Pancreas (tissue), 10 donors: Measurements from ENCODE around the gene PPOX. TPM values are rescaled to one million over a fixed set of nuclear protein-coding genes. Genes with fewer than 3 reads are reported as not detected.

Experiments used
- ATAC-seq, 4 donors: fragments of 200-7000 bp; cut with Tn5 transposase; one replicate each; pipeline versions ENCODE4 v1.8.0 to v1.9.1; 2020; ENCODE audit warnings: mild to moderate bottlenecking in 4 of 4, moderate library complexity in 4 of 4
- DNase-seq, 6 donors: peaks; one replicate each; pipeline ENCODE4 v3.0.0-alpha.2; 2020
- FAIRE-seq: peaks from 2 replicates; lab custom pipeline; 2012; peaks lifted over from hg19 to GRCh38; lab: Jason Lieb, UNC
- H3K27ac ChIP-seq, 4 donors: fragments of 200-600 bp; sonication (generic); 1 replicate in 3 of 4; 2 replicates in 1 of 4; pipeline versions ENCODE4 v1.5.0 to v1.8.0; 2020
- H3K27me3 ChIP-seq, 4 donors: fragments of 200-600 bp; one replicate each; pipeline ENCODE4 v1.8.0; 2021
- H3K36me3 ChIP-seq, 3 donors: fragments of 200-600 bp; sonication (generic) in 1 of 3; one replicate each; pipeline versions ENCODE4 v1.5.0 to v1.8.0; 2020 to 2021
- H3K4me1 ChIP-seq, 3 donors: fragments of 200-600 bp; one replicate each; pipeline ENCODE4 v1.8.0; 2021
- H3K4me3 ChIP-seq, 4 donors: fragments of 200-600 bp; sonication (generic) in 2 of 4; one replicate each; pipeline versions ENCODE4 v1.5.0 to v1.8.0; 2020 to 2021
- H3K9me3 ChIP-seq, 4 donors: fragments of 200-600 bp; one replicate each; pipeline ENCODE4 v1.8.0; 2021
- CTCF ChIP-seq, 4 donors: fragments of 200-600 bp; sonication (generic) in 3 of 4; IDR thresholded peaks; one replicate each; pipeline versions ENCODE4 v1.5.0 to v1.8.0; 2021; ENCODE audit warnings: antibody characterized with exemption in 4 of 4
- WGBS, 2 donors: extraction: QIAGEN DNeasy Blood & Tissue Kit; methylation state at CpG; one replicate each; pipeline ENCODE4 v1.1.7; 2013; 5-methylcytosine and 5-hydroxymethylcytosine counted together
- intact Hi-C, 3 donors: fragments of 100-400 bp; cut with DNase I; formaldehyde crosslinking; loops; one replicate each; pipeline versions ENCODE4 v1.11.1 to v1.14.2; 2022
- polyA plus RNA-seq, 2 donors: library from polyadenylated mRNA; stranded (reverse); fragments of 200-250 nt; gene quantifications; one replicate each; pipeline ENCODE4 v1.2.3, GENCODE V29; 2013
- total RNA-seq, 6 donors: library from RNA; stranded (reverse); fragmentation: NEBNext Ultra II Directional in 4 of 6; extraction: Animal tissue kit (Norgen Biotek cat#: 25700) in 4 of 6; gene quantifications; one replicate each; pipeline versions ENCODE4 v1.2.1 to v1.2.4, GENCODE V29; 2021 to 2023
- donor health status: healthy with polysubstance abuse.
- donor health status: DM: no; HTN: no; CAD: no; lungs with moderate emphysema.
- donor health status: DM: no; HTN: no; CAD: no.
- donor health status: control.
- donor health status: control.
- donor health status: Bipolar disorder and iron deficiency.
- donor health status: DM: yes; HTN: yes; CAD: no.
- donor health status: DM: no; HTN: no; CAD: no.
- donor health status: DM: no; HTN: no; CAD: no.
- donor health status: DM: yes; HTN: yes; CAD: no.

The PPOX gene
- total and polyA plus RNA-seq, 8 donors = 7.4 to 56.4 (median 13.1) TPM

GRCh38 chr1:161199506-161200139 lies 33.4 kb downstream of the PPOX start:
- 58 to 80% methylated on average over 4 to 5 of the region's 5 CpGs for WGBS, 2 donors
- DNase-seq = no peak
- no peak for FAIRE-seq
- ATAC-seq = no peak
- H3K4me3 ChIP-seq = no peak overlapping the region
- intact Hi-C loops = loop anchor here in 1 of 3 donors (10.0 kb wide), 1 partner anchor 175 kb away; no protein-coding TSS in a partner anchor
- TF ChIP-seq CTCF (IDR thresholded peaks at IDR 0.05) = no peak
- no peaks in the 10 kb centered on the region for H3K9me3 ChIP-seq
- H3K27me3 ChIP-seq = no peaks in the 10 kb centered on the region
- peaks cover 8 to 11% (median 9%) of the 10 kb centered on the region in 3 donors for H3K4me1 ChIP-seq
- no peaks in the 10 kb centered on the region for H3K36me3 ChIP-seq
- peak overlapping the region in 1 of 4 donors; percentile 41 for H3K27ac ChIP-seq

GRCh38 chr1:161200421-161200991 lies 34.3 kb downstream of the PPOX start:
- no peak for TF ChIP-seq CTCF (IDR thresholded peaks at IDR 0.05)
- ATAC-seq = no peak
- no peak for DNase-seq
- no peaks in the 10 kb centered on the region for H3K9me3 ChIP-seq
- H3K4me3 ChIP-seq = no peak overlapping the region
- H3K27ac ChIP-seq = peak overlapping the region in 3 of 4 donors; percentile 25 to 96 (median 87)
- no peak for FAIRE-seq
- 67 to 79% methylated on average over 5 of the region's 5 CpGs for WGBS, 2 donors
- H3K27me3 ChIP-seq = no peaks in the 10 kb centered on the region
- H3K4me1 ChIP-seq = peaks cover 8 to 11% (median 9%) of the 10 kb centered on the region in 3 donors
- no peaks in the 10 kb centered on the region for H3K36me3 ChIP-seq
- intact Hi-C loops = no loop called here

GRCh38 chr1:161200992-161201835 lies 35.0 kb downstream of the PPOX start:
- Histone ChIP-seq H3K9me3 (no peaks in the 10 kb centered on the region), H3K4me1 (peaks cover 8 to 11% (median 9%) of the 10 kb centered on the region in 3 donors), H3K27me3 (no peaks in the 10 kb centered on the region), H3K4me3 (peak overlapping the region; percentile 21 to 69 (median 60)), H3K36me3 (no peaks in the 10 kb centered on the region), H3K27ac (peak overlapping the region; percentile 80 to 96 (median 88))
- intact Hi-C loops = no loop called here
- FAIRE-seq (no peak), ATAC-seq (peak; percentile 1 to 23 (median 6)), DNase-seq (peak in 1 of 6 donors; percentile 27)
- 82 to 84% methylated on average over 13 of the region's 13 CpGs for WGBS, 2 donors
- TF ChIP-seq CTCF (IDR thresholded peaks at IDR 0.05) = no peak

GRCh38 chr1:161201836-161202712 lies 35.8 kb downstream of the PPOX start, which contains the start of gene NDUFS2:
Gene NDUFS2, plus strand, starts transcription at chr1:161202367. Its CDS starts 19 bp downstream, at chr1:161202386.
- peaks cover 8 to 11% (median 9%) of the 10 kb centered on the region in 3 donors for H3K4me1 ChIP-seq
- peaks cover 0 to 2% (median 0%) of the 10 kb centered on the region in 3 donors for H3K36me3 ChIP-seq
- peak; percentile 94 to 98 (median 96) for ATAC-seq
- 2 to 3% methylated on average over 53 of the region's 53 CpGs for WGBS, 2 donors
- H3K27me3 ChIP-seq = no peaks in the 10 kb centered on the region
- peak within 1 kb of the TSS; percentile 58 to 70 (median 66) for H3K4me3 ChIP-seq
- peak within 1 kb of the TSS; percentile 80 to 96 (median 88) for H3K27ac ChIP-seq
- FAIRE-seq = peak; percentile 76
- no peaks in the 10 kb centered on the region for H3K9me3 ChIP-seq
- peak; percentile 90 to 99 (median 98) for DNase-seq
- no peak for TF ChIP-seq CTCF (IDR thresholded peaks at IDR 0.05)
- intact Hi-C loops = no loop called here
